Measurements from ENCODE around the gene HOXA9.

Gene HOXA9

GRCh38 chr7:27182861-27183681 lies 17.7 kb upstream of the HOXA9 start (continued):
- TF ChIP-seq ZSCAN18 (tag by site-specific recombination; IDR thresholded peaks at IDR 0.05): no peak
- TF ChIP-seq ZBTB20 (tag by site-specific recombination; IDR thresholded peaks at IDR 0.05): no peak
- TF ChIP-seq ZNF211 (tag by site-specific recombination; IDR thresholded peaks at IDR 0.05; ENCODE audit: low read depth): no peak
- no peak for TF ChIP-seq HOXA7 (CRISPR knock-in tag; IDR thresholded peaks at IDR 0.05; ENCODE audit: borderline replicate concordance)
- no peak for TF ChIP-seq ZNF48 (tag by site-specific recombination; IDR thresholded peaks at IDR 0.05)
- TF ChIP-seq ZNF335 (tag by site-specific recombination; conservative IDR thresholded peaks at IDR 0.05): peak; percentile 85
- peak; percentile 38 for TF ChIP-seq GLIS1 (tag by site-specific recombination; IDR thresholded peaks at IDR 0.05)
- TF ChIP-seq GFI1B (tag by site-specific recombination; IDR thresholded peaks at IDR 0.05): no peak
- TF ChIP-seq SCRT2 (tag by site-specific recombination; IDR thresholded peaks at IDR 0.05): peak; percentile 87
- TF ChIP-seq, protein P1, sequence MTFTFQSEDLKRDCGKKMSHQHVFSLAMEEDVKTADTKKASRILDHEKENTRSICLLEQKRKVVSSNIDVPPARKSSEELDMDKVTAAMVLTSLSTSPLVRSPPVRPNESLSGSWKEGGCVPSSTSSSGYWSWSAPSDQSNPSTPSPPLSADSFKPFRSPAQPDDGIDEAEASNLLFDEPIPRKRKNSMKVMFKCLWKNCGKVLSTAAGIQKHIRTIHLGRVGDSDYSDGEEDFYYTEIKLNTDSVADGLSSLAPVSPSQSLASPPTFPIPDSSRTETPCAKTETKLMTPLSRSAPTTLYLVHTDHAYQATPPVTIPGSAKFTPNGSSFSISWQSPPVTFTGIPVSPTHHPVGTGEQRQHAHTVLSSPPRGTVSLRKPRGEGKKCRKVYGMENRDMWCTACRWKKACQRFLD (tag by site-specific recombination; IDR thresholded peaks at IDR 0.05): no peak
- TF ChIP-seq ZNF169 (tag by site-specific recombination; IDR thresholded peaks at IDR 0.05): no peak
- TF ChIP-seq ZNF174 (tag by site-specific recombination; IDR thresholded peaks at IDR 0.05): no peak
- TF ChIP-seq ZNF155 (tag by site-specific recombination; IDR thresholded peaks at IDR 0.05): no peak
- TF ChIP-seq SALL2 (tag by site-specific recombination; IDR thresholded peaks at IDR 0.05; ENCODE audit: borderline replicate concordance): no peak
- no peak for TF ChIP-seq ZNF791 (tag by site-specific recombination; IDR thresholded peaks at IDR 0.05)

DNA sequence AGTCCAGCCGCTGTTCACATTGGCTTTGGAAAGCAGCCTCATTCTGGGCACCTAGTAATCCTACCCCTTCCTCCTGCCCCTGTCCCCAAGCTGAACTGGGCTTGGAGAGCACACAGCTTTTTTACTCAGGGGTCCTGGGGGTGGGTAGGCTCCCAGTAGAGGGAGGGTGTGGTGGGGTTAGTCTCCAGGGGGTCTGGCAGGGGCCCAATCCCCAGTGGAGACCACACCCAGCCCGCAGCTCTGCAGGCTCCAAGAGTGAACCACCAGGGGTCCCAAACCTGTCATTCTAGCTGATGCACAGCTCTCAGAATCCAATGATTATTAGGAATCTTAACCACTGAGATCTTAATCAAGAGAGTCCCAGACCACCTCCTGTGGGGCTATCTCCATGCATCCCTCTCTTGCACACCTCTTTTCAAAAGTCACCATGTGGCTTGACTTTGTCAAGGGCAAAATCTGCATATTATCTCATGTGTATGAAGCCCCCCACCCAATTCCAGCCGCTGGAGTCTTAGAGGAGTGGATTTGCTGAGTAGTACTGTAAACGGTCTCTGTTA lies 17.0 kb upstream of the HOXA9 start:
- POLR2A ChIA-PET: interaction anchor here (0.6 to 7.6 kb wide), 9 partner anchors 9 to 1320 kb away, joined by 3 to 237 read pairs (median 5); partner anchors contain the start of genes HOXA10, HOXA13 and HOXA9
- TF ChIP-seq ZNF629 (tag by site-specific recombination; IDR thresholded peaks at IDR 0.05) (no peak), IKZF3 (tag by site-specific recombination; IDR thresholded peaks at IDR 0.05) (peak; percentile 12; the same call in 1 of the 2 replicates), ZNF398 (tag by site-specific recombination; IDR thresholded peaks at IDR 0.05) (peak; percentile 29; the same call in 1 of the 2 replicates), ZNF645 (tag by site-specific recombination; IDR thresholded peaks at IDR 0.05) (no peak), GLIS1 (tag by site-specific recombination; IDR thresholded peaks at IDR 0.05) (peak; percentile 96), ZNF426 (tag by site-specific recombination; IDR thresholded peaks at IDR 0.05) (0 out of 2 replicates have a peak, but pooled peaks have one; percentile 5), KLF7 (tag by site-specific recombination; IDR thresholded peaks at IDR 0.05; ENCODE audit: borderline replicate concordance) (peak; percentile 60; the same call in 1 of the 2 replicates), ZNF843 (tag by site-specific recombination; IDR thresholded peaks at IDR 0.05) (peak; percentile 37; the same call in 1 of the 2 replicates), ZNF138 (tag by site-specific recombination; IDR thresholded peaks at IDR 0.05; ENCODE audit: borderline replicate concordance) (no peak), PRDM4 (tag by site-specific recombination; IDR thresholded peaks at IDR 0.05) (peak; percentile 15; the same call in 1 of the 2 replicates), ZNF423 (tag by site-specific recombination; IDR thresholded peaks at IDR 0.05) (peak; percentile 97)

More for the DNA sequence above, 17.0 kb upstream of the HOXA9 start:
- Histone ChIP-seq H3K4me3 (ENCODE audit: low read depth, low read length) (peak overlapping the region; percentile 55), H3K9me3 (ENCODE audit: control insufficient read depth, insufficient read depth, low read depth, low read length) (no peaks in the 10 kb centered on the region), H3K4me1 (ENCODE audit: control insufficient read depth, insufficient read depth, low read length) (peaks cover 36% of the 10 kb centered on the region), H3K36me3 (ENCODE audit: control insufficient read depth in 2 of 2, insufficient read depth in 1 of 2, low read length in 2 of 2) (peaks cover 0 to 10% of the 10 kb centered on the region in 2 experiments; a peak in 2 of 3 replicates), H3K27ac (ENCODE audit: extremely low read depth, low read depth, low read length) (peak overlapping the region; percentile 99)
- CTCF ChIA-PET: interaction anchor here (0.7 to 1.8 kb wide), 6 partner anchors 8 to 276 kb away, joined by 3 to 7 read pairs (median 4); no protein-coding TSS in a partner anchor
